ENCODE measurements around the gene ERC2. TPM values are rescaled to one million over a fixed set of nuclear protein-coding genes. Genes with fewer than 3 reads are reported as not detected.

ERC2 gene
- total and polyA plus RNA-seq, 2 donors (not counting 3 experiments of a cell fraction or from before 2014, with no cell fraction given) = 5.6 to 15.5 TPM

DNA sequence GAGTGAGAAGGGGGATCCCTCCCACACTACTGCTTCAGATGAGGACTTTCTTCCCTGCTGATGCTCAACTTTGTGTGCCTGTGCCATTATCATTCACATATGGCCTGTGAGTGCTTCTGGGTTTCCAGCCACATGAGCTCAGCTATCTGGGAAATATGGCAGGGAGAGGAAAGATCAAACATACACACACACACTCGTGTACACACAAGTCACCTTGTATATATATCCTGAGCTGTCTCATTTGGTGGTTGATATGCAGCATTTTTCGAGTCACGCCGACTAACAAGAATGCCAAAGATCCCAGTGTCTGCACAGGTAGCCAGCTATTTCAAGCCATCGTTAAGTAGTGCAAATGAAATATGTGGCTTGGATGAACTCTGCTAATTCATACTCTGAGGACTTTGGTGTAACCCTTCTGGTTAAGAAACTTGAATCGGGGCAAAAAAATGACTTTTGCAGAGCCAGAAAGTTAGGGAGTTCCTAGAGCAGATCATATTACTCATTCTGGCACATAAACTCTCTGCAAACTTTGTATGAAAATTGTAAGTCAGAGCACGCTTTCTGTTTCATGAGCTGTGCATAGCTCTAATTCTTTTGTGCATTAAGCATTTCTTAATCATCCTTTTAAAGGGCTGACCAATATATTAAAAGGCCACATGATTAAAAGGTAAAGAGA is 956.2 kb downstream of the ERC2 start:
- FAIRE-seq (no peak), DNase-seq (ENCODE audit: low read depth, low spot score) (no peak)
- dilution Hi-C loops (cut with MboI; ENCODE audit: extremely low pct_ligation_motif_present, low sequenced_read_pairs) (no loop called here), intact Hi-C loops (cut with micrococcal nuclease) (no loop called here)
- Histone ChIP-seq H3K9ac (replicated peaks; ENCODE audit: extremely low read depth, insufficient read depth, low read length) (no peak overlapping the region), H3K79me2 (ENCODE audit: control insufficient read depth, insufficient read depth, low read length) (no peaks in the 10 kb centered on the region), H3K4me3 (replicated peaks in 1 of 3; ENCODE audit: insufficient read depth in 1 of 3, low read depth in 1 of 3, low read length in 3 of 3) (no peak overlapping the region), H2AFZ (ENCODE audit: low read depth, low read length) (no peak overlapping the region), H4K20me1 (replicated peaks; ENCODE audit: control insufficient read depth, extremely low read depth, insufficient read depth, low read length) (no peaks in the 10 kb centered on the region), H3K9me3 (replicated peaks; ENCODE audit: control insufficient read depth, insufficient read depth, low read length) (no peaks in the 10 kb centered on the region), H3K27me3 (ENCODE audit: control insufficient read depth in 2 of 2, insufficient read depth in 2 of 2, low read length in 2 of 2) (no peaks in the 10 kb centered on the region), H3K27ac (ENCODE audit: insufficient read depth, low read depth, low read length) (no peak overlapping the region), H3K4me1 (ENCODE audit: control insufficient read depth, extremely low read depth, insufficient read depth, low read length) (no peaks in the 10 kb centered on the region), H3K4me2 (ENCODE audit: insufficient read depth, low read length) (no peak overlapping the region), H3K36me3 (ENCODE audit: control insufficient read depth in 2 of 2, extremely low read depth in 1 of 2, insufficient read depth in 2 of 2, low read length in 2 of 2) (no peaks in the 10 kb centered on the region), H3K9me1 (replicated peaks; ENCODE audit: control insufficient read depth, extremely low read depth, insufficient read depth, low read length) (no peaks in the 10 kb centered on the region)
- POLR2A ChIA-PET = no interaction called here
- BruUV-seq (replicated peaks) = no TSS peak
- CTCF ChIA-PET = interaction anchor here (0.8 kb wide), 1 partner anchor 15 kb away, joined by 3 read pairs; no protein-coding TSS in a partner anchor
- TF ChIP-seq GATA2 (IDR thresholded peaks at IDR 0.05; ENCODE audit: insufficient read depth, insufficient read length, low read depth, low read length) = no peak
- no peak for TF ChIP-seq FOS (IDR thresholded peaks at IDR 0.05; ENCODE audit: borderline replicate concordance, insufficient read depth, low read length)
- TF ChIP-seq MYC (IDR thresholded peaks at IDR 0.05; ENCODE audit: low read depth, low read length) = no peak
- TF ChIP-seq POLR2AphosphoS5 (IDR thresholded peaks at IDR 0.05; ENCODE audit: insufficient read depth, low read depth, low read length) = no peak
- no peak for TF ChIP-seq POLR2A (IDR thresholded peaks at IDR 0.05; ENCODE audit: low read depth, low read length)
- no peak for TF ChIP-seq JUN (IDR thresholded peaks at IDR 0.05; ENCODE audit: borderline replicate concordance, insufficient read depth, insufficient read length, low read depth)
- TF ChIP-seq, protein P1, sequence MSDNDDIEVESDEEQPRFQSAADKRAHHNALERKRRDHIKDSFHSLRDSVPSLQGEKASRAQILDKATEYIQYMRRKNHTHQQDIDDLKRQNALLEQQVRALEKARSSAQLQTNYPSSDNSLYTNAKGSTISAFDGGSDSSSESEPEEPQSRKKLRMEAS (IDR thresholded peaks at IDR 0.05; ENCODE audit: insufficient read depth, insufficient read length) = no peak
- TF ChIP-seq, protein P2, sequence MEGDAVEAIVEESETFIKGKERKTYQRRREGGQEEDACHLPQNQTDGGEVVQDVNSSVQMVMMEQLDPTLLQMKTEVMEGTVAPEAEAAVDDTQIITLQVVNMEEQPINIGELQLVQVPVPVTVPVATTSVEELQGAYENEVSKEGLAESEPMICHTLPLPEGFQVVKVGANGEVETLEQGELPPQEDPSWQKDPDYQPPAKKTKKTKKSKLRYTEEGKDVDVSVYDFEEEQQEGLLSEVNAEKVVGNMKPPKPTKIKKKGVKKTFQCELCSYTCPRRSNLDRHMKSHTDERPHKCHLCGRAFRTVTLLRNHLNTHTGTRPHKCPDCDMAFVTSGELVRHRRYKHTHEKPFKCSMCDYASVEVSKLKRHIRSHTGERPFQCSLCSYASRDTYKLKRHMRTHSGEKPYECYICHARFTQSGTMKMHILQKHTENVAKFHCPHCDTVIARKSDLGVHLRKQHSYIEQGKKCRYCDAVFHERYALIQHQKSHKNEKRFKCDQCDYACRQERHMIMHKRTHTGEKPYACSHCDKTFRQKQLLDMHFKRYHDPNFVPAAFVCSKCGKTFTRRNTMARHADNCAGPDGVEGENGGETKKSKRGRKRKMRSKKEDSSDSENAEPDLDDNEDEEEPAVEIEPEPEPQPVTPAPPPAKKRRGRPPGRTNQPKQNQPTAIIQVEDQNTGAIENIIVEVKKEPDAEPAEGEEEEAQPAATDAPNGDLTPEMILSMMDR (IDR thresholded peaks at IDR 0.05; ENCODE audit: extremely low read depth in 1 of 2, insufficient read depth in 1 of 2, low read depth in 1 of 2, low read length in 2 of 2) = no peak
- TF ChIP-seq EZH2 (IDR thresholded peaks at IDR 0.05; ENCODE audit: borderline replicate concordance, low read depth, low read length, severe bottlenecking) = no peak
